HG03135 (cell line): ENCODE data around the gene CD2BP2.
"Not testable (repeated sequence)": the region's sequence is repeated elsewhere in the genome, so short reads cannot be mapped to it uniquely, and the experiment has no call there.

Source experiments
- ATAC-seq: cut with Tn5 transposase; IDR thresholded peaks from one replicate; pipeline ENCODE4 v1.9.1; 2021; ENCODE audit warnings: mild to moderate bottlenecking, moderate library complexity; ENCODE audit not compliant: unreplicated experiment

Gene CD2BP2

DNA sequence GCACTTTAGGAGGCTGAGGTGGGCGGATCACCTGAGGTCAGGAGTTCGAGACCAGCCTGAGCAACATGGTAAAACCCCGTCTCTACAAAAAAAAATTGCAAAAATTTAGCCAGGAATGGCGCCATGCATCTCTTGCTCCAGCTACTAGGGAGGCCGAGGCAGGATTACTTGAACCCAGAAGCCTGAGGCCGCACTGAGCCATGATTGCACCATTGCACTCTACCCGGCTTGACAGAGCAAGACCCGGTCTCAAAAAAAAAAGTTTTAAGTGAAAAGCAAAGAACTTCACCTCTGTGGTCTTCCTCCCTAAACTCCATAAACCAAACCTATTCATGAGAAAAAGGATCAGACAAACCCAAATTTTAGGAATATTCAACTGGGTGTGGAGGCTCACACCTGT lies 7.0 kb downstream of the CD2BP2 start:
- no peak for ATAC-seq

DNA sequence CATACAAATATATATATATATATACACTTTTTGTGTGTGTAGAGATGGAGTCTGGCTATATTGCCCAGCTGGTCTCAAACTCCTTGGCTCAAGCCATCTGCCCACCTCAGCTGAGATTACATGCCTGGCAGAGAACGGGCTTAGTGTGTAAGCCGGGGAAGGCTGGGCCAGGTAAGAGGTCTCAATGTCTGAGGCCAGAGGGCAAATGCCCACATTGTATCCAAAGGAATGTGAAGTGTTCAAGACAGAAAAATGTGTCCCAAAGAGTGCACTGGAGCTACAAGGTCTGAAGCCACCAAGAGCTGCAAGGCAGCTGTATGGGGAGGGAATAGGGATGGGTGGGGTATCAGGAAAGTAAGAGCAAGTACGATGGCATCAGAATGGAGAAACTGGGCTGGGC lies 8.8 kb downstream of the CD2BP2 start:
- ATAC-seq = no peak

DNA sequence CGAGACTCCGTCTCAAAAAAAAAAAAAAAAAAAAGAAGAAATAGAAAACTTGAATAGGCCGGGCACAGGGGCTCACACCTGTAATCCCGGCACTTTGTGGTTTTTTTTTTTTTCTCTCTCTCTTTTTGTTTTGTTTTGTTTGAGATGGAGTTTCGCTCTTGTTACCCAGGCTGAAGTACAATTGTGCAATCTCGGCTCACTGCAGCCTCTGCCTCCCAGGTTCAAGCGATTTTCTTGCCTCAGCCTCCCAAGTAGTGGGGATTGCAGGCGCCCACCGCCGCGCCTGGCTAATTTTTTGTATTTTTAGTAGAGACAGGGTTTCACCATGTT lies 11.7 kb downstream of the CD2BP2 start:
- not testable (repeated sequence) for ATAC-seq

DNA sequence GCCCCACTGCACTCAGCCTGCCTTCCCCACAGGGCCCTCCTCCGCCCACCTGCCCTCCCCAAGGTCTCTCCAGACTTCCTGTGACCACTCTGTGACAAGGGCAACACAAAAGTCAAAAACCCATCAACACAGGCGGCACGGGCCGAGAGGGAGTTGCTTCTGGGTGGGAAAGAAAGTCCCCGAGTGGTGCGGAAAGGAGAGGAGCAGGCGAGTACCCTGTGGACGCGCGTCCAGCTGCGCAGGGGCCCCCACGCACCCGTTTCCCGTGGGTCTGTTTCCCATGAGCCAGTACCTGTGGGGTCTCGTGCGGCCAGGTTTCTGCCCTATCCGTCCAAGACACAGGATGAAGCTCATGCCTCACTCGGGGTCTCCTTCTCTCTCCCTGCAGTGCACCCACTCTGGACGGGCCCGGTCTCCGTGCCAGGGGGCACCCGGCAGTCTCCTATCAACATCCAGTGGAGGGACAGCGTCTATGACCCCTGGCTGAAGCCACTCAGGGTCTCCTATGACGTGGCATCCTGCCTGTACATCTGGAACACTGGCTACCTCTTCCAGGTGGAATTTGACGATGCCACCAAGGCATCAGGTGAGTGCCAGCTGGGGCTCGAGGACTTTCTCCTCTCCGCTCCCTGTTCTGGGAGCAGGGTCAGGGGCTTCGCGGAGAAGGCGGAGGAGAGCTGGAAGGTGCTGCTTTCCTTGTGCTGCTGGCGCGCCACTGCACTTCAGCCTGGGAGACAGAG lies 12.2 kb downstream of the CD2BP2 start:
- ATAC-seq = no peak

DNA sequence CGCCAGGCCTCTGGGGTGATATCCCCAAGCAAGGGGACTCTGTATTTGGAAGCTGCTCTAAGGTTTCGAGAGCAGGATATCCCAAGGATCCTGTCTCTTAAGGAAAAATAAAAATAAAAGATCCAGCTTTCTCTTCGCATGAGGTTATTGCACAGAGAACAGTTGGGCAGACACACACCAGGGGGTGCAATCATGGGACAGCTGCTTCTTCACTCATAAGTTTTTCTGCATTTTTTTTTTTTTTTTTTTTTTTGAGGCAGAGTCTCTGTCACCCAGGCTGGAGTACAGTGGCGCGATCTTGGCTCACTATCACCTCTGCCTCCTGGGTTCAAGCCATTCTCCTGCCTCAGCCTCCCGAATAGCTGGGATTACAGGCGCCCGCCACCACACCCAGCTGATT lies 13.1 kb downstream of the CD2BP2 start:
- ATAC-seq = not testable (repeated sequence)

DNA sequence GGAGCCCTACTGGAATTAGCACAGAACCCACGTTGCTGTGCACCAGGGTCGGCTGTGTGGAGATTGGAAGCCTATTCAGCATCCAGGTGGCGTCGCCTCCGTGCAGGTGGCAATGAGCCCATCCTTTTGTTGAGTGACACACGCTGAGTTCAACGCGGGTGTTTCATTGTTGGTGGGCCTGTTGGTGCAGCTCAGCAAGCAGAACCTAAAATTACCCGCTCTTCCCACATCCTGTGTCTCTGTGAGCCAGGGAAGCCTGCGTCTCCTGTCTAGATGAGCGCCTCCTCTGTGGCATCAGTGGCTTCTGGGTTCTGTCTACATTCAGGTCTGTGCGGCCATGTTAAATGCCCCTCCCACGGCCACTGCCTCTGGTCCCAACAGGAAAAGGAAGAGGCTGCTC lies 14.5 kb downstream of the CD2BP2 start:
- no peak for ATAC-seq

DNA sequence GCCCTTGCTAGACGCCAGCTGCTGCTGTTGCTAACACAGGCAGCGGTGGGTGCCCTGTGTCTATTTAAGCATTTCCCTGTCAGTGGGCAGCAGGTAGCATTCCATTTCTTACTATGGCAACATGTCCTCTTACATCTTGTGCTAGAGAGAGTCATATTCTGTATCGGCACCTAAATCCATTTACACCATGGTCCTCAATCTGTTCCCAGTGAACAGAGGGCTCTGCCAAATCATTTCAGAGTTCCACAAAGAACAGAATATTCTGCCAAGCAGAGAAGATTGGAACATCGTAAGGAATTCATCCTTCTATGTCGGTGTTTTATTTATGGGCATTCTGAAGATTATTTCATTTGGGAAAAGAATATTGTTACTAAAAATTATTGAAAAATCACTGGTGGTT lies 16.4 kb downstream of the CD2BP2 start:
- ATAC-seq = not testable (repeated sequence)

DNA sequence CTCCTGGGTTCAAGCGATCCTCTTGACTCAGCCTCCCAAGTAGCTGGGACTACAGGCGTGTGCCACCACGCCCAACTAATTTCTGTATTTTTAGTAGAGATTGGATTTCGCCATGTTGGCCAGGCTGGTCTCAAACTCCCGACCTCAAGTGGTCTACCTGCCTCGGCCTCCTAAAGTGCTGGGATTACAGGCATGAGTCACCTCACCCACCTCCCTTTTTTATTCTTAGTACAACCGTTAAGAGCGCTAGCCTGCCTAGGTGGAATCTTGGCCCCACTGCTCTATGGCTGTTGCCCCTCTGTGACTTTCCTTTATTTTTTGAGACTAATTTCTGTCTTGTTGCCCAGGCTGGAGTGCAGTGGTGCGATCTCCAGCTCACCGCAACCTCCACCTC lies 17.1 kb downstream of the CD2BP2 start:
- not testable (repeated sequence) for ATAC-seq

DNA sequence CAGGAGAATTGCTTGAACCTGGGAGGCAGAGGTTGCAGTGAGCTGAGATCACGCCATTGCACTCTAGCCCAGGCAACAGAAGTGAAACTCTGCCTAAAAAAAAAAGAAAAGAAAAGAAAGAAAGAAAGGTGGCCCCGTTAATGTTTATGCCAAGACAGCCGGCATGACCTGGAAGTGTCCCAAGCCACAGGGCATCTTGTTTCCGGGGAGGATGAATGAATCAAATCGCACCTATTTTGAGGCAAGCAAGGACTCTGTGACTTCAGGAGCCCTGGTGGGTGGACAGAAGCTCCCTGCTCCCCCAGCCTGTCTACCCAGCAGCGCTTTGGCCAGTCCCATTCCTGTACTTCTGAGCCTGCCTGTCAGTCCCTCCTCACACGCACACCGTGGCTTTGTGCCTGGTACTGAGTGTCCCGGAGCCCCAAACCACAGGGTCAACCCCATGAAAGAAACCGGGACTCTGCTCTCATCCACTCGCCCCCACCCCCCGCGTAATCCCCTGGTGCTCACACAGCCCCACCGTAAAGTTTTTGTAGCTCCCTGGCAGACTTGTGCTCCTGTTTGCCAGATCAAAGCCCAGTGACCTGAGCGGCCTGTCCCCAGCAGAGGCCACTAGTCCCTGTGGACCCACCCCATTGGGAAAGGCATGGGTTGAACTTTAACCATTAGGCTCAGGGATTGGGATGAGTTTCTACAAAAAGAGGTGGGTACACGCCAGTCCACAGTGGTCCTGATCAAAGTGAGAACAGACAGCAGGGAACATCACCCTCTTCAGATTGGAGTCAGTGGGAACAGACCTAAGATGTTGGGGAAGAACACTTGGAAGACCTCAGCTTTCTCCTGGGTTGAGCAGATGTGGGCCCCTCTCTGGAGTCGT lies 19.3 kb downstream of the CD2BP2 start:
- peak; percentile 3 for ATAC-seq

DNA sequence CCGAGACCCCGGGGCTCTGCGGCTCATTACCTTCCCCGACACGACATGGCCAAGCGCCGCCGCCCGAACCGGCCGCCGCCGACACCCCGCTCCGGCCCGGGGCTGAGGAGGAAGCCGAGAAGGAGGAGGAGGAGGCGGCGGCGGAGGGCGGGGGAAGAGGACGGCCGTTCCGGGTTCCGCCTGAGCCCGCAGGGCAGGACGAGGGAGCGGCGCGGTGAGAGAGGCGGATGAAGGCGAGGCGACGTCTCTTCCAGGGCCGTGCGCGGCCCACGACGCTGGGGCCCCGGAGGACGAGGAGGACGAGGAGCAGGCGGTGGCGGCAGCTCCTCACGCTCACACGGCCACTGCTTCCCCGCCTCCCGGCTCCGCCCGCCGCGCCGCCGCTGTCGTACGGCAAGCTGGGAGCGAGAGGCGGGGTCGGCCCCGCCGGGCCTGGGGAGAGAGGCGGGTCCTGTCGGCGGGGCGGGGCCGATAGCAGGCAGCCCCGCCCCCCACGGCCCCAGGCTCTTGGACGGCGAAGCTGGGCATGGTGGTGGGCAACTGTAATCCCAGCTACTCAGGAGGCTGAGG lies 20.0 kb downstream of the CD2BP2 start:
- peak; percentile 76 for ATAC-seq

DNA sequence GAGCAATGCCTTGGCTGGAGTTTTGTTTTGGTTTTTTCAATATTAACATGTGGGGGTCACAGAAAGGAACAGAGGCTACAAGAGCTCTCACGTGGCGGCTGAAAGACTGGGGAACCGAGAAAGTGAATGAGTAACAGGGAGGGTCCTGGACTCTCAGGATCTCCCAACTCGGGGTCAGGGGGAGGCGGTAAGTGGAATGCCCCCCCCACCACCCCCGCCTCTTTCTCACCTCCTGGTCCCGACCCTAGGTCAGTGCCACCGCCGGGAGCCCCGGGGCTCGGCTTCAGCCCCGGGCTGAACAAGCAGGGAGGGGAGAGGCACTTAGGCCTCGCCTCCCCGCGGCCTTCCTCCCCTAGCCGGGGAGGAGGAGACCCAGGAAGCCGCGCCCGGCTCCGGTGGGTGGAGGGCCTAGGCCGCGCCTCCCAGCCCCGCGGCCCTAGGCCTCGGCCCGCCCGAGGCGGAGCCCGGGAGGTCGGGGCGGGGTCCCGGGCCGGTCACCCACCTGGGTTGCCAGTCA lies 20.6 kb downstream of the CD2BP2 start:
- peak; percentile 87 for ATAC-seq

DNA sequence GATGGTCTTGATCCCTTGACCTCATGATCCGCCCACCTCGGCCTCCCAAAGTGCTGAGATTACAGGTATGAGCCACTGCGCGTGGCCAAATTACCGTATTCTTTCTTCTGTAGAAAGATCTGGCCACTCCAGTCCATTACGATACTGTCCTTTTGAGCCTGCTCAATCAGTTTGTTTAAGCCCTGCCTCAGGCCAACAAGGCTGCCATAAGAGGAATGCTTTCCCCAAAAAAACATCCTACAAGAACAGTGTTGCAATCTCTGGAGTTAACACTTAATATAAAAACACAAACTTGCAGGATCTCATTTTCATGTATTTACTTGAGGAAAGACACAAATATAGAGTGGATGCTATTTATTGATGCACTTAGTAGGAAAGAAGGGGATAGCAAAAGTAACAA lies 30.9 kb downstream of the CD2BP2 start:
- ATAC-seq = not testable (repeated sequence)

DNA sequence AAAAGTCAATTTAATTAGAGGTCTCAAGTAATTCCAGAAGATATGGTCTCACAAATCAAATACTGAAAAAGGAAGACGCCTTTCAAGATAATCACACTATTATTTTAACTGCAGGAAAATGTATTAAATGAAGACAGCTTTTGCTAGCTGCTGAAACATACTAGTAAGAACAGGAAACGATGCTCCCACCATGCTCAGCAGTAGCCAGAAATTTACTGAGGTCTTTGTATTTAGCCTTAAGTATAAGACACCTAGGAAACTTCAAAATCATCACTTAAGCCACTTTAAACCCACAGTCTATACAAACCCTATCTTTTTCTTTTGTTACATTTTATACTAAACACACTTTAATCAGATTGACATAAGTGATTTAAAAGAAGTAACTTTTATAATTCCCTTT lies 36.5 kb downstream of the CD2BP2 start:
- ATAC-seq = not testable (repeated sequence)

DNA sequence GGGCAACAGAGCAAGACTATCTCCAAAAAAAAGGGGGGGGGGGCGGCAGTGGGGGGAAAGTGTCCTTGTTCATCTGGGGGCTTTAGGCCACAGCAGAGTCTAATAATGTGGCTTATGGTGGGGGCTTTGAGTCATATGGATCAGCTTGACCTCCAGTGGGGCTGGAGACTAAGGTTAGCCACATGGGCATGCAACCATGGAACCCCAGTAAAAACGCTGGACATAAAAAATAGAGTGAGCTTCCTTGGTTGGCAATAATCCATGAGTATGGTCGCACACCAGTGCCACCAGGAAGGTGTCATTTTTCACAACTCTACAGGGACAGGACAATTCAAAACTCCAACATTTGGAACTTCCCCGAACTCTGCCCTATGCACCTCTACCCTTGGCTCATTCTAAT lies 44.2 kb downstream of the CD2BP2 start:
- ATAC-seq = not testable (repeated sequence)

DNA sequence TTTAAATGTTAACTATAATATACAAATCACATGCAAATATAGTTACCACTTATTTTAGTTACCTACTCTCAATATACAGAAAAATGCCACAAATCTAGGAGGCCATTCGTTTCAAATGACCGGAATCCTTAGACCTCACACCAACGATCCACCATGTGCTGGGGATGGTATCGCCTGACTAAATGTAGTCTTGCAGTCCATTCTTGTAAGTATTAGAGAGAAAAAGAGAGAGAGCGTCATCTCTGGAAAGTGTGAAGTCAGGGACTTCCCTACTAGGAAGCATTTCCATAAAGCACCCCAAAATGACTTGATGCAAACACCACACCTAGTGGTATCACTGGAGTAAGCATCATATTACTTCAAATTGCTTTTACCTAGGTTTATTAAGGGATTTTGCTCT lies 45.9 kb downstream of the CD2BP2 start:
- not testable (repeated sequence) for ATAC-seq
